PC-9 (cell line): ENCODE results near the gene GAS7. TPM values are rescaled to one million over a fixed set of nuclear protein-coding genes. Genes with fewer than 3 reads are reported as not detected.

Experiments used
- BruUV-seq: library from RNA; stranded (reverse); fragments of 400-500 nt; replicated peaks from 2 replicates; lab custom pipeline; 2021; lab: Mats Ljungman, UMichigan
- CTCF ChIA-PET: fragments of 300-600 bp; sonication (Branson Sonifier 250); formaldehyde crosslinking; loops from one replicate; lab custom pipeline; 2022; ENCODE audit warnings: antibody characterized with exemption; lab: Charles Lee
- POLR2A ChIA-PET: fragments of 300-600 bp; sonication (Branson Sonifier 250); formaldehyde crosslinking; loops from one replicate; lab custom pipeline; 2022; ENCODE audit warnings: antibody characterized with exemption; ENCODE audit not compliant: unreplicated experiment; lab: Charles Lee
- DNase-seq, 2 experiments: peaks; one replicate each; pipeline versions ENCODE4 v3.0.0 to v3.0.0-alpha.2; 2015 to 2022; ENCODE audit warnings: mixed read lengths in 1 of 2
- H2AFZ ChIP-seq: fragments of 200-600 bp; sonication (generic); 2 replicates; pipeline ENCODE4 v1.8.1; 2017; ENCODE audit warnings: antibody characterized with exemption
- H3F3A ChIP-seq: fragments of 200-600 bp; sonication (generic); 2 replicates; pipeline ENCODE4 v1.8.1; 2017; ENCODE audit warnings: antibody characterized with exemption, mild to moderate bottlenecking, low read depth; ENCODE audit not compliant: insufficient read depth
- H3K27ac ChIP-seq: fragments of 200-600 bp; sonication (generic); 2 replicates; pipeline ENCODE4 v1.6.1; 2016; ENCODE audit warnings: mixed run types
- H3K27me3 ChIP-seq: fragments of 200-600 bp; sonication (generic); 2 replicates; pipeline ENCODE4 v1.6.1; 2016; ENCODE audit warnings: low read depth, mixed run types; ENCODE audit not compliant: insufficient read depth
- H3K36me3 ChIP-seq: fragments of 200-600 bp; sonication (generic); 2 replicates; pipeline ENCODE4 v1.6.1; 2016; ENCODE audit warnings: low read depth, mixed run types
- H3K4me1 ChIP-seq: fragments of 200-600 bp; sonication (generic); replicated peaks from 2 replicates; pipeline ENCODE4 v1.6.1; 2016; ENCODE audit warnings: mixed run types; ENCODE audit not compliant: insufficient read depth
- H3K4me2 ChIP-seq: fragments of 200-600 bp; sonication (generic); 2 replicates; pipeline ENCODE4 v1.6.1; 2017; ENCODE audit warnings: mixed run types
- H3K4me3 ChIP-seq: fragments of 200-600 bp; sonication (generic); 2 replicates; pipeline ENCODE4 v1.6.1; 2016; ENCODE audit warnings: mixed run types
- H3K79me2 ChIP-seq: fragments of 200-600 bp; sonication (generic); 2 replicates; pipeline ENCODE4 v1.6.1; 2017; ENCODE audit warnings: low read depth, mixed run types
- H3K9me2 ChIP-seq: fragments of 200-600 bp; sonication (generic); 2 replicates; pipeline ENCODE4 v1.8.1; 2017; ENCODE audit warnings: mild to moderate bottlenecking; ENCODE audit not compliant: insufficient read depth
- H3K9me3 ChIP-seq: fragments of 200-600 bp; sonication (generic); 2 replicates; pipeline ENCODE4 v1.8.1; 2016; ENCODE audit warnings: low read depth; ENCODE audit not compliant: insufficient read depth
- H4K20me1 ChIP-seq: fragments of 200-600 bp; sonication (generic); 2 replicates; pipeline ENCODE4 v1.8.1; 2017; ENCODE audit not compliant: insufficient read depth
- EZH2 ChIP-seq: fragments of 200-600 bp; sonication (generic); IDR thresholded peaks from 2 replicates; pipeline ENCODE4 v1.8.0; 2017; ENCODE audit warnings: antibody characterized with exemption, low read depth
- intact Hi-C: fragments of 100-400 bp; cut with micrococcal nuclease; formaldehyde crosslinking; loops from one replicate; pipeline ENCODE4 v1.10.0; 2022; ENCODE audit not compliant: unreplicated experiment
- total RNA-seq: library from RNA; stranded (reverse); gene quantifications from 2 replicates; pipeline ENCODE4 v1.2.3, GENCODE V29; 2021
- TF ChIP-seq, protein P1 (sequence below): fragments of 200-600 bp; sonication (generic); conservative IDR thresholded peaks from 2 replicates; pipeline ENCODE4 v1.6.1; 2017; ENCODE audit warnings: mixed run types, antibody characterized with exemption, mild to moderate bottlenecking, moderate library complexity

Gene GAS7
- total RNA-seq, 1 experiment from 2014 or later, result not detected

DNA sequence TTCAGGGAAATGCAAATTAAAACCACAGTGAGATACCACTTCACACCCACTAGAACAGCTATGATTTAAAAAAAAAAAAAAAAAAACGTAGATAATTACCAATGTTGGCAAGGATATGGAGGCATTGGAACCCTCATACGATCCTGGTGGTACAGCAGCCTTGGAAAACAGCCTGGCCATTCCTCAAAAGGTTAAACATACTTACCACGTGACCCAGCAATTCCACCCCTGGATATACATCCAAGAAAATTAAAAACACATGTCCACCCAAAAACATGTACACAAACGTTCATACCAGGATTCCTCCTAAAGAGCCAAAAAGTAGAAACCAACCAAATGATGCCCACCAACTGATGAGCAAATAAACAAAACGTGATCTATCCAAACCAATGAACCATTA is 68.1 kb downstream of the GAS7 start:
- intact Hi-C loops, result no loop called here
- no peaks in the 10 kb centered on the region for H3K36me3 ChIP-seq
- H3F3A ChIP-seq, result no peaks in the 10 kb centered on the region
- H3K4me1 ChIP-seq, result no peaks in the 10 kb centered on the region
- H3K9me2 ChIP-seq, result no peaks in the 10 kb centered on the region
- H3K79me2 ChIP-seq, result no peaks in the 10 kb centered on the region
- peaks cover 20% of the 10 kb centered on the region; the same call in 1 of the 2 replicates for H3K27me3 ChIP-seq
- H3K4me2 ChIP-seq, result no peak overlapping the region
- CTCF ChIA-PET, result no interaction called here
- H3K9me3 ChIP-seq, result no peaks in the 10 kb centered on the region
- no peak overlapping the region for H2AFZ ChIP-seq
- no peak overlapping the region for H3K4me3 ChIP-seq
- no peak overlapping the region for H3K27ac ChIP-seq
- H4K20me1 ChIP-seq, result no peaks in the 10 kb centered on the region
- TF ChIP-seq, protein P1, sequence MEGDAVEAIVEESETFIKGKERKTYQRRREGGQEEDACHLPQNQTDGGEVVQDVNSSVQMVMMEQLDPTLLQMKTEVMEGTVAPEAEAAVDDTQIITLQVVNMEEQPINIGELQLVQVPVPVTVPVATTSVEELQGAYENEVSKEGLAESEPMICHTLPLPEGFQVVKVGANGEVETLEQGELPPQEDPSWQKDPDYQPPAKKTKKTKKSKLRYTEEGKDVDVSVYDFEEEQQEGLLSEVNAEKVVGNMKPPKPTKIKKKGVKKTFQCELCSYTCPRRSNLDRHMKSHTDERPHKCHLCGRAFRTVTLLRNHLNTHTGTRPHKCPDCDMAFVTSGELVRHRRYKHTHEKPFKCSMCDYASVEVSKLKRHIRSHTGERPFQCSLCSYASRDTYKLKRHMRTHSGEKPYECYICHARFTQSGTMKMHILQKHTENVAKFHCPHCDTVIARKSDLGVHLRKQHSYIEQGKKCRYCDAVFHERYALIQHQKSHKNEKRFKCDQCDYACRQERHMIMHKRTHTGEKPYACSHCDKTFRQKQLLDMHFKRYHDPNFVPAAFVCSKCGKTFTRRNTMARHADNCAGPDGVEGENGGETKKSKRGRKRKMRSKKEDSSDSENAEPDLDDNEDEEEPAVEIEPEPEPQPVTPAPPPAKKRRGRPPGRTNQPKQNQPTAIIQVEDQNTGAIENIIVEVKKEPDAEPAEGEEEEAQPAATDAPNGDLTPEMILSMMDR, result no peak
- no peak for TF ChIP-seq EZH2
- POLR2A ChIA-PET, result interaction anchor here (0.7 kb wide), 1 partner anchor 136 kb away, joined by 10 read pairs; no protein-coding TSS in a partner anchor
- no peak for DNase-seq
- BruUV-seq, result no TSS peak

DNA sequence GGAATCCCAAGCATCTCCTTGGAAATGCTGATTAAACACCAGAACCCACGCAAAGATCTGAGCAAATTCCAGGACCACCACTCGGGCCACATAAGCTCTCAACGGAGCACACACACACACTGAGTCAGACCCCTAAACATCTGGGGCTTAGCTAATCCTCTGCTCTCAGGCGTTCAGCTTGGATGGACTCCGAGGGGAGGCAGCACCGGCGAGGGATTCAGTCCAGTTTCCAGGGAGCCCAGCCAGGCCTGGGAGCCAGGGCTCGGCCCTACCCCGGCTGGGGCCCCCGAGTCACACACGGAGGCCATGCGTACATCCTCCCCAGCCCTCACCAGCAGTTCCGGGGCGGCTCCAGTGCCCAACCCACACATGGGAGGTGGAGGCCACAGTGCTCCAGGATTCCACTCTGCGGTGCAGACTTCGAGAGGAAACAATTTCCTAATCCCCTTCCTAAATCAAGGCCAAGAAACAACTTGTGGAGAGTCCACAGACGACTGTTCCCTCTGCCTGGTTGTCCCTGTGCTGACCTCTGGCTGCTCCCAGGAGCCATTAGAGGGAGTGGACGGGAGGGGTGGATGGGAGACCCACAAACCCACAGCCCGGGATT is 70.5 kb downstream of the GAS7 start:
- Histone ChIP-seq H3K36me3 (no peaks in the 10 kb centered on the region), H3K9me3 (no peaks in the 10 kb centered on the region), H3K27me3 (peaks cover 16% of the 10 kb centered on the region; the same call in 1 of the 2 replicates), H4K20me1 (no peaks in the 10 kb centered on the region), H2AFZ (no peak overlapping the region), H3K79me2 (no peaks in the 10 kb centered on the region), H3F3A (no peaks in the 10 kb centered on the region), H3K27ac (no peak overlapping the region), H3K4me2 (no peak overlapping the region), H3K9me2 (no peaks in the 10 kb centered on the region), H3K4me1 (no peaks in the 10 kb centered on the region), H3K4me3 (no peak overlapping the region)
- no peak for DNase-seq
- no TSS peak for BruUV-seq
- TF ChIP-seq EZH2, result no peak
- TF ChIP-seq, protein P1, result no peak
- intact Hi-C loops, result no loop called here
- ChIA-PET CTCF (no interaction called here), POLR2A (interaction anchor here (0.6 kb wide), 1 partner anchor 1052 kb away, joined by 3 read pairs; no protein-coding TSS in a partner anchor)

DNA sequence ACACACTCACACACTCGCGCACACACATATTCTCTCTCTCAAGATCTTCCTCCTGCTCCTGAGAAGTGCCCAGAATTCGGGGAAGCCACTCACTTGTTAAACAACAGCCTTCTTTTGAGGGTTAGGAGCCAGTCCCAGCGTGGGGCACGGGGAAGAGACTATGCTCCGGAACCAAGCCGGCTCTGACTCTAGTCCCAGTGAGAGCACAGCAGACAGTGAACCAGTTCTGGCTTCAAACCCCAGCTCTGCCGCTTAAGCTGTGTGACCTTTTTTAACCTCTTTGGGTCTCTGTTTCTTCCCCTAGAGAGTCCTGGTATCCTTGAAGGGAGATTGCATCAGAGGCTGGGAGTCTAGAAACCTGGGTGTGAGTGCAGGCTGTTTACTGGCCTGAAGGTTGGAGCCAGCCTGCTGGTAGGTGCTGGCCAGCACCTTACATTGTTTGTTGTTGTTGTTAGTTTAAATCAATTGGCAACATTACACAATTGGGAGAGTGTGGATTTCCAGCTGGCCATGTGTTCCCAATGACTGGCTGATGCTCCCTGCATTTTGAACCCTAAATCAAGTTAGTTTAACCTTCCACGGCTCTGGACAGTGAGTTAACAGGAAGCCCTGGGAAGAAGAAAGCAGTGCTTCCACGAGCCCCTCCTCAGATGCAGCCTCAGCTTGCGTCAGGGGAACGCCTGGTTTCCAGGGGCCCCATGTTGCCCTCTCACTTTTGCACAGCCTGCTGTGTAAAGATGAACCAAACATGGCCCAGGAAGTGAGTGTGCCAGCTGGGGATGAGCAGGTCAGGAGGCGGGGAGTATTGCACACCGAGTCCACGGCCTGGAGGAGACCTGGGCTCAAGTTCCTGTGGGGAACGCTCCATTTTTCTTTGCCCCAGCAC is 71.5 kb downstream of the GAS7 start:
- TF ChIP-seq, protein P1, result no peak
- no peak for TF ChIP-seq EZH2
- H3K4me3 ChIP-seq, result no peak overlapping the region
- intact Hi-C loops, result no loop called here
- H3F3A ChIP-seq, result no peaks in the 10 kb centered on the region
- no peak overlapping the region for H3K27ac ChIP-seq
- no peak overlapping the region for H3K4me2 ChIP-seq
- H3K4me1 ChIP-seq, result no peaks in the 10 kb centered on the region
- peaks cover 12% of the 10 kb centered on the region; the same call in 1 of the 2 replicates for H3K27me3 ChIP-seq
- H3K9me3 ChIP-seq, result no peaks in the 10 kb centered on the region
- no peaks in the 10 kb centered on the region for H4K20me1 ChIP-seq
- no peak for DNase-seq
- no peaks in the 10 kb centered on the region for H3K9me2 ChIP-seq
- no peak overlapping the region for H2AFZ ChIP-seq
- BruUV-seq, result no TSS peak
- no peaks in the 10 kb centered on the region for H3K36me3 ChIP-seq
- CTCF ChIA-PET, result no interaction called here
- POLR2A ChIA-PET, result interaction anchor here (0.6 kb wide), 1 partner anchor 1051 kb away, joined by 3 read pairs; no protein-coding TSS in a partner anchor
- no peaks in the 10 kb centered on the region for H3K79me2 ChIP-seq
